ENCODE data around the gene MMAB.

DNA sequence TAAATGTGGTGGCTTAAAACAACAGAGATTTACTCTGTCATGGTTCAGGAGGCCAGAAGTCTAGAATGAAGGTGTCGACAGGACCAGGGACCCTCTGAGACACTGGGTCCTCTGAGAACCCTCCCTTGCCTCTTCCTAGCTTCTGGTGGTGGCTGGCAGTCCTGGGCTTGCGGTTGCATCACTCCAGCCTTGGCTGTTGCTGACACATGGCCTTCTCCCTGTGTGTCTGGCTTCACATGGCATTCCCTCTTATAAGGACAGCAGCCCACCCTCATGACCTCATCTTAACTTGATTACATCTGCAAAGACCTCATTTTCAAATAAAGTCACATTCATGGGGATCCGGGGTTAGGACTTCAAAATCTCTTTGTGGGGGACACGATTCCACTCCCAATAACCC lies 37.2 kb upstream of the MMAB start:
- TF ChIP-seq SIN3A (IDR thresholded peaks at IDR 0.05; ENCODE audit: borderline replicate concordance, insufficient read depth, low read length) (no peak), POLR2AphosphoS5 (IDR thresholded peaks at IDR 0.05; ENCODE audit: low read depth, low read length) (no peak), TAF1 (IDR thresholded peaks at IDR 0.05; ENCODE audit: borderline replicate concordance, insufficient read depth, low read length) (no peak)
- TF ChIP-seq, protein P1, sequence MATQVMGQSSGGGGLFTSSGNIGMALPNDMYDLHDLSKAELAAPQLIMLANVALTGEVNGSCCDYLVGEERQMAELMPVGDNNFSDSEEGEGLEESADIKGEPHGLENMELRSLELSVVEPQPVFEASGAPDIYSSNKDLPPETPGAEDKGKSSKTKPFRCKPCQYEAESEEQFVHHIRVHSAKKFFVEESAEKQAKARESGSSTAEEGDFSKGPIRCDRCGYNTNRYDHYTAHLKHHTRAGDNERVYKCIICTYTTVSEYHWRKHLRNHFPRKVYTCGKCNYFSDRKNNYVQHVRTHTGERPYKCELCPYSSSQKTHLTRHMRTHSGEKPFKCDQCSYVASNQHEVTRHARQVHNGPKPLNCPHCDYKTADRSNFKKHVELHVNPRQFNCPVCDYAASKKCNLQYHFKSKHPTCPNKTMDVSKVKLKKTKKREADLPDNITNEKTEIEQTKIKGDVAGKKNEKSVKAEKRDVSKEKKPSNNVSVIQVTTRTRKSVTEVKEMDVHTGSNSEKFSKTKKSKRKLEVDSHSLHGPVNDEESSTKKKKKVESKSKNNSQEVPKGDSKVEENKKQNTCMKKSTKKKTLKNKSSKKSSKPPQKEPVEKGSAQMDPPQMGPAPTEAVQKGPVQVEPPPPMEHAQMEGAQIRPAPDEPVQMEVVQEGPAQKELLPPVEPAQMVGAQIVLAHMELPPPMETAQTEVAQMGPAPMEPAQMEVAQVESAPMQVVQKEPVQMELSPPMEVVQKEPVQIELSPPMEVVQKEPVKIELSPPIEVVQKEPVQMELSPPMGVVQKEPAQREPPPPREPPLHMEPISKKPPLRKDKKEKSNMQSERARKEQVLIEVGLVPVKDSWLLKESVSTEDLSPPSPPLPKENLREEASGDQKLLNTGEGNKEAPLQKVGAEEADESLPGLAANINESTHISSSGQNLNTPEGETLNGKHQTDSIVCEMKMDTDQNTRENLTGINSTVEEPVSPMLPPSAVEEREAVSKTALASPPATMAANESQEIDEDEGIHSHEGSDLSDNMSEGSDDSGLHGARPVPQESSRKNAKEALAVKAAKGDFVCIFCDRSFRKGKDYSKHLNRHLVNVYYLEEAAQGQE (IDR thresholded peaks at IDR 0.05; ENCODE audit: insufficient read depth in 1 of 2, low read depth in 2 of 2, low read length in 2 of 2) = no peak
